Measurements from ENCODE around the gene FBXL20. TPM values are rescaled to one million over a fixed set of nuclear protein-coding genes. Genes with fewer than 3 reads are reported as not detected.

FBXL20 gene
- total RNA-seq, 1 experiment from 2014 or later, result 17.2 TPM

DNA sequence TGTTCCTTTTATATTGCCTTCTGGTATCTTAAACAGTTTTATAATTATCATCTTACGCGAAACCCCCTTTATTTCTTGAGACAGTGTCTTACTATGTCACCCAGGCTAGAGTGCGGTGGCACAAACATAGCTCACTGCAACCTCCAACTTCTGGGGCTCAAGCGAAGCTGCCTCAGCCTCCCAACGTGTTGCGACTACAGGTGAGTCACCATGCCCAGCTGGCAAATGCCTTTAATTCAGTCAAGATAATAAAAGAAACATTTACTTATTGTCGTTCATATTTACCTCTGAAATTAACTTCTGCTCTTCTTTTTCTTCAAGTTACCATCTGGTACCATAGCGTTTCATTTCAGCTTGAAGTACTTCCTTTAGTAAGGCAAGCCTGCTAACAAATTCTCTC lies 43.9 kb downstream of the FBXL20 start:
- ChIA-PET RAD21 (ENCODE audit: low non-redundant PET in 1 of 2, low total read pairs in 2 of 2, uncharacterized antibody in 2 of 2, unreplicated experiment in 2 of 2) (no interaction called here), POLR2A (no interaction called here), CTCF (no interaction called here)
- no peaks in the 10 kb centered on the region for H3K79me2 ChIP-seq (ENCODE audit: insufficient read depth, low read length)
- intact Hi-C loops (cut with micrococcal nuclease), result no loop called here
- no peaks in the 10 kb centered on the region for H3K4me1 ChIP-seq (ENCODE audit: control insufficient read depth in 1 of 2, insufficient read depth in 2 of 2, low read length in 2 of 2)
- H3K36me3 ChIP-seq (ENCODE audit: control insufficient read depth in 1 of 2, insufficient read depth in 2 of 2, low read length in 2 of 2), result no peaks in the 10 kb centered on the region
- no peaks in the 10 kb centered on the region for H3K27me3 ChIP-seq (ENCODE audit: insufficient read depth, low read length)
- H3K4me3 ChIP-seq (replicated peaks in 1 of 2; ENCODE audit: low read depth in 1 of 2, low read length in 2 of 2), result no peak overlapping the region
- H3K27ac ChIP-seq (ENCODE audit: low read depth, low read length), result no peak overlapping the region
- H4K20me1 ChIP-seq (ENCODE audit: insufficient read depth), result no peaks in the 10 kb centered on the region
- BruUV-seq (replicated peaks), result no TSS peak
- DNase-seq (ENCODE audit: low read depth, low spot score) (no peak), ATAC-seq (no peak)
- H3K4me2 ChIP-seq (ENCODE audit: low read length), result no peak overlapping the region
- no peak overlapping the region for H3K9ac ChIP-seq (ENCODE audit: low read length)
- no peaks in the 10 kb centered on the region for H3K9me2 ChIP-seq (ENCODE audit: insufficient read depth)
- TF ChIP-seq, protein P1, sequence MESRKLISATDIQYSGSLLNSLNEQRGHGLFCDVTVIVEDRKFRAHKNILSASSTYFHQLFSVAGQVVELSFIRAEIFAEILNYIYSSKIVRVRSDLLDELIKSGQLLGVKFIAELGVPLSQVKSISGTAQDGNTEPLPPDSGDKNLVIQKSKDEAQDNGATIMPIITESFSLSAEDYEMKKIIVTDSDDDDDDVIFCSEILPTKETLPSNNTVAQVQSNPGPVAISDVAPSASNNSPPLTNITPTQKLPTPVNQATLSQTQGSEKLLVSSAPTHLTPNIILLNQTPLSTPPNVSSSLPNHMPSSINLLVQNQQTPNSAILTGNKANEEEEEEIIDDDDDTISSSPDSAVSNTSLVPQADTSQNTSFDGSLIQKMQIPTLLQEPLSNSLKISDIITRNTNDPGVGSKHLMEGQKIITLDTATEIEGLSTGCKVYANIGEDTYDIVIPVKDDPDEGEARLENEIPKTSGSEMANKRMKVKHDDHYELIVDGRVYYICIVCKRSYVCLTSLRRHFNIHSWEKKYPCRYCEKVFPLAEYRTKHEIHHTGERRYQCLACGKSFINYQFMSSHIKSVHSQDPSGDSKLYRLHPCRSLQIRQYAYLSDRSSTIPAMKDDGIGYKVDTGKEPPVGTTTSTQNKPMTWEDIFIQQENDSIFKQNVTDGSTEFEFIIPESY (IDR thresholded peaks at IDR 0.05; ENCODE audit: extremely low read depth, insufficient replicate concordance, low read length), result no peak
- no peak for TF ChIP-seq POLR2A (IDR thresholded peaks at IDR 0.05; ENCODE audit: borderline replicate concordance, extremely low read depth, insufficient read depth, insufficient read length)
- no peak for TF ChIP-seq YY1 (IDR thresholded peaks at IDR 0.05; ENCODE audit: extremely low read depth, insufficient replicate concordance, low read depth, low read length)
- TF ChIP-seq, protein P2, sequence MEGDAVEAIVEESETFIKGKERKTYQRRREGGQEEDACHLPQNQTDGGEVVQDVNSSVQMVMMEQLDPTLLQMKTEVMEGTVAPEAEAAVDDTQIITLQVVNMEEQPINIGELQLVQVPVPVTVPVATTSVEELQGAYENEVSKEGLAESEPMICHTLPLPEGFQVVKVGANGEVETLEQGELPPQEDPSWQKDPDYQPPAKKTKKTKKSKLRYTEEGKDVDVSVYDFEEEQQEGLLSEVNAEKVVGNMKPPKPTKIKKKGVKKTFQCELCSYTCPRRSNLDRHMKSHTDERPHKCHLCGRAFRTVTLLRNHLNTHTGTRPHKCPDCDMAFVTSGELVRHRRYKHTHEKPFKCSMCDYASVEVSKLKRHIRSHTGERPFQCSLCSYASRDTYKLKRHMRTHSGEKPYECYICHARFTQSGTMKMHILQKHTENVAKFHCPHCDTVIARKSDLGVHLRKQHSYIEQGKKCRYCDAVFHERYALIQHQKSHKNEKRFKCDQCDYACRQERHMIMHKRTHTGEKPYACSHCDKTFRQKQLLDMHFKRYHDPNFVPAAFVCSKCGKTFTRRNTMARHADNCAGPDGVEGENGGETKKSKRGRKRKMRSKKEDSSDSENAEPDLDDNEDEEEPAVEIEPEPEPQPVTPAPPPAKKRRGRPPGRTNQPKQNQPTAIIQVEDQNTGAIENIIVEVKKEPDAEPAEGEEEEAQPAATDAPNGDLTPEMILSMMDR (IDR thresholded peaks at IDR 0.05 in 2 of 3, conservative IDR thresholded peaks at IDR 0.05 in 1 of 3; ENCODE audit: borderline replicate concordance in 1 of 3, insufficient read depth in 1 of 3, low read depth in 2 of 3, low read length in 2 of 3), result no peak
- no peak for TF ChIP-seq EZH2 (IDR thresholded peaks at IDR 0.05)
- TF ChIP-seq JUND (IDR thresholded peaks at IDR 0.05), result no peak
- TF ChIP-seq CEBPB (IDR thresholded peaks at IDR 0.05; ENCODE audit: low read depth), result no peak
- no peak for TF ChIP-seq POLR2AphosphoS5 (IDR thresholded peaks at IDR 0.05; ENCODE audit: low read depth, low read length)
- no peak for TF ChIP-seq RAD21 (IDR thresholded peaks at IDR 0.05; ENCODE audit: low read depth)
- TF ChIP-seq FOSL1 (IDR thresholded peaks at IDR 0.05; ENCODE audit: low read depth), result no peak
- TF ChIP-seq, protein P3, sequence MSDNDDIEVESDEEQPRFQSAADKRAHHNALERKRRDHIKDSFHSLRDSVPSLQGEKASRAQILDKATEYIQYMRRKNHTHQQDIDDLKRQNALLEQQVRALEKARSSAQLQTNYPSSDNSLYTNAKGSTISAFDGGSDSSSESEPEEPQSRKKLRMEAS (IDR thresholded peaks at IDR 0.05), result no peak
- TF ChIP-seq ZNF274 (IDR thresholded peaks at IDR 0.05; ENCODE audit: low read depth, low read length), result no peak
- TF ChIP-seq SRF (IDR thresholded peaks at IDR 0.05; ENCODE audit: low read depth), result no peak
- no peak for TF ChIP-seq ZFX (IDR thresholded peaks at IDR 0.05)
- TF ChIP-seq TCF7L2 (IDR thresholded peaks at IDR 0.05; ENCODE audit: borderline replicate concordance, extremely low read depth, insufficient read depth, insufficient read length), result no peak
- no peak for TF ChIP-seq CBX3 (IDR thresholded peaks at IDR 0.05; ENCODE audit: low read depth)
- TF ChIP-seq EGR1 (IDR thresholded peaks at IDR 0.05; ENCODE audit: low read depth), result no peak
- no peaks in the 10 kb centered on the region for H3K9me3 ChIP-seq (ENCODE audit: control insufficient read depth in 1 of 2, insufficient read depth in 1 of 2, low read depth in 1 of 2, low read length in 2 of 2)
- H2AFZ ChIP-seq (ENCODE audit: low read depth, low read length, poor library complexity, severe bottlenecking), result no peak overlapping the region

All from HCT116 (cell line).